Measurements from ENCODE around the gene CENPU.
"Not testable (repeated sequence)": the region's sequence is repeated elsewhere in the genome, so short reads cannot be mapped to it uniquely, and the experiment has no call there.

The CENPU gene

GRCh38 chr4:184668511-184669114 lies 65.3 kb downstream of the CENPU start:
- H3K9me3 Mint-ChIP-seq, result no peaks in the 10 kb centered on the region
- peaks cover 29% of the 10 kb centered on the region for H3K4me1 Mint-ChIP-seq
- DNase-seq (ENCODE audit: low spot score in 2 of 2), result no peak
- no peaks in the 10 kb centered on the region for H3K27me3 Mint-ChIP-seq
- H3K27ac Mint-ChIP-seq (ENCODE audit: low read depth), result peak overlapping the region; percentile 93
- ATAC-seq (replicated peaks; ENCODE audit: extremely low read depth, poor library complexity, severe bottlenecking), result peak; percentile 85
- peak overlapping the region; percentile 36 for H3K4me3 Mint-ChIP-seq
- peaks cover 13% of the 10 kb centered on the region for H3K36me3 Mint-ChIP-seq (ENCODE audit: insufficient read depth)

DNA sequence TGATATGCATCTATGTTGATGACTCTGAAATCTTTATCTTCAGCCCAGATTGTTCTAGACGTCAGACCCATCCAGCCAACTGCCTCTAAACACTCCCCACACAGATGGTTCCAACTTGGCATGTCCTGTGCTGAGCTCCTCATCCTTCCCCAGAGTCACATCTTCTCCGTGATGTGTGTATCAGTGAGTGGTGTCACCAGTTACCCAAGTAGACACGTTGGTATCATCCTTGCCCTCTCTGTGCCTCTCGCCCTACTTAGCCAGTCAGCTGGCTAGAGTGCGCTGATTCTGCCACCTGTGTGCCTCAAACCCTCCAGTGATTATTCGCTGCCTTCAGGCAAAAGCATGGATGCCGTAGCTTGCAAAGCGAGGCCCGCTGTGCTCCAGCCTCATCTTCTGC lies 65.8 kb downstream of the CENPU start:
- H3K4me1 Mint-ChIP-seq, result peaks cover 29% of the 10 kb centered on the region
- no peaks in the 10 kb centered on the region for H3K9me3 Mint-ChIP-seq
- ATAC-seq (replicated peaks; ENCODE audit: extremely low read depth, poor library complexity, severe bottlenecking), result peak; percentile 25
- no peaks in the 10 kb centered on the region for H3K27me3 Mint-ChIP-seq
- DNase-seq (ENCODE audit: low spot score in 2 of 2), result no peak
- peak overlapping the region; percentile 93 for H3K27ac Mint-ChIP-seq (ENCODE audit: low read depth)
- H3K36me3 Mint-ChIP-seq (ENCODE audit: insufficient read depth), result peaks cover 10% of the 10 kb centered on the region
- H3K4me3 Mint-ChIP-seq, result peak overlapping the region; percentile 36

GRCh38 chr4:184666670-184667069 lies 67.2 kb downstream of the CENPU start:
- H3K36me3 Mint-ChIP-seq (ENCODE audit: insufficient read depth), result peaks cover 6% of the 10 kb centered on the region
- no peak overlapping the region for H3K27ac Mint-ChIP-seq (ENCODE audit: low read depth)
- H3K9me3 Mint-ChIP-seq, result no peaks in the 10 kb centered on the region
- ATAC-seq (replicated peaks; ENCODE audit: extremely low read depth, poor library complexity, severe bottlenecking) (no peak), DNase-seq (ENCODE audit: low spot score in 2 of 2) (no peak)
- H3K4me1 Mint-ChIP-seq, result peaks cover 29% of the 10 kb centered on the region
- H3K27me3 Mint-ChIP-seq, result no peaks in the 10 kb centered on the region
- H3K4me3 Mint-ChIP-seq, result no peak overlapping the region

GRCh38 chr4:184664445-184665210 lies 69.3 kb downstream of the CENPU start:
- peaks cover 10% of the 10 kb centered on the region for H3K36me3 Mint-ChIP-seq (ENCODE audit: insufficient read depth)

GRCh38 chr4:184662236-184662635 lies 71.7 kb downstream of the CENPU start:
- H3K9me3 Mint-ChIP-seq, result no peaks in the 10 kb centered on the region
- no peak overlapping the region for H3K27ac Mint-ChIP-seq (ENCODE audit: low read depth)
- H3K27me3 Mint-ChIP-seq, result no peaks in the 10 kb centered on the region

More at GRCh38 chr4:184664445-184665210, 69.3 kb downstream of the CENPU start:
- DNase-seq (ENCODE audit: low spot score in 2 of 2) (no peak), ATAC-seq (replicated peaks; ENCODE audit: extremely low read depth, poor library complexity, severe bottlenecking) (no peak)
- H3K4me1 Mint-ChIP-seq, result peaks cover 23% of the 10 kb centered on the region
- no peaks in the 10 kb centered on the region for H3K27me3 Mint-ChIP-seq
- H3K9me3 Mint-ChIP-seq, result no peaks in the 10 kb centered on the region
- H3K4me3 Mint-ChIP-seq, result no peak overlapping the region
- no peak overlapping the region for H3K27ac Mint-ChIP-seq (ENCODE audit: low read depth)

DNA sequence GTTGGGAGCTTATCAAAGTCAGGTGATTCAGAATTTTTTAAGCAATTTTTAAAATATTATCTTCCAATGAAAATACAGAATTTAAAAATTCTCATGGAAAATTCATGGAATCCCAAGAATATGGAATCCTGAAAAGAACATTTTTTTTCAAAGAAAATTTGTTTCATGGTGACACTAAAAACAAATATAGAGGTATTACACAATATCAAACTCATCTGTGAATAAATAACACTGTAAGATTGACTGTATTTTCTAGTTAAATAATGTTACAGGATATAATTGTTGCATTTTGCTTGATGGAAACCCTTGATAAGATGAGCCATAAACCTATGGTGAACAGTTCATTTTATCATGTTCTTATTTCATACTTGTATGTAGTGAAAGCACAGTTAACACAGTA lies 72.9 kb downstream of the CENPU start:
- Mint-ChIP-seq H3K27ac (ENCODE audit: low read depth) (no peak overlapping the region), H3K4me3 (no peak overlapping the region), H3K9me3 (no peaks in the 10 kb centered on the region), H3K36me3 (ENCODE audit: insufficient read depth) (peaks cover 14% of the 10 kb centered on the region), H3K4me1 (no peaks in the 10 kb centered on the region), H3K27me3 (no peaks in the 10 kb centered on the region)
- ATAC-seq (replicated peaks; ENCODE audit: extremely low read depth, poor library complexity, severe bottlenecking), result no peak
- no peak for DNase-seq (ENCODE audit: low spot score in 2 of 2)

More at GRCh38 chr4:184662236-184662635, 71.7 kb downstream of the CENPU start:
- Mint-ChIP-seq H3K36me3 (ENCODE audit: insufficient read depth) (peaks cover 14% of the 10 kb centered on the region), H3K4me3 (no peak overlapping the region), H3K4me1 (no peaks in the 10 kb centered on the region)
- ATAC-seq (replicated peaks; ENCODE audit: extremely low read depth, poor library complexity, severe bottlenecking) (no peak), DNase-seq (ENCODE audit: low spot score in 2 of 2) (no peak)

GRCh38 chr4:184657820-184658219 lies 76.1 kb downstream of the CENPU start:
- not testable (repeated sequence) for H3K4me1 Mint-ChIP-seq; H3K9me3 Mint-ChIP-seq; DNase-seq (ENCODE audit: low spot score in 2 of 2); H3K4me3 Mint-ChIP-seq; H3K27me3 Mint-ChIP-seq; ATAC-seq (replicated peaks; ENCODE audit: extremely low read depth, poor library complexity, severe bottlenecking); H3K27ac Mint-ChIP-seq (ENCODE audit: low read depth)
- H3K36me3 Mint-ChIP-seq (ENCODE audit: insufficient read depth), result peaks cover 14% of the 10 kb centered on the region

DNA sequence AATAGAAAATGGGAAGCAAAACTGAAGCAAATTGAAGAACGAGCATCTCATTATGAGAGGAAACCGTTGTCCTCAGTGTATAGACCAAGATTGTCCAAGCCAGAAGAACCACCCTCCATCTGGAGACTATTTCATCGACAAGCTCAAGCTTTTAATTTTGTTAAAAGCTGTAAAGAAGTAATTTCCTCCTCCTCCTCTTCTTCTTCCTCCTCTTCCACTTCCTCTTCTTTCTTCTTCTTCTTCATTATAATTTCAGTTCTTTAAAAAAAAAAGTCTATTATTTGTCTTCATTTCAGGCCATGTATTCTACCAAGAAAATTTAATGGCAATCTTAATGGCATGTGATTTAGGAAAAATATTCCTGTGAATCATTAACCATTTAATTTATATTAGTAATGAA lies 76.8 kb downstream of the CENPU start:
- Mint-ChIP-seq H3K4me3 (no peak overlapping the region), H3K9me3 (no peaks in the 10 kb centered on the region), H3K27me3 (no peaks in the 10 kb centered on the region), H3K4me1 (peaks cover 8% of the 10 kb centered on the region), H3K27ac (ENCODE audit: low read depth) (no peak overlapping the region), H3K36me3 (ENCODE audit: insufficient read depth) (peaks cover 14% of the 10 kb centered on the region)
- ATAC-seq (replicated peaks; ENCODE audit: extremely low read depth, poor library complexity, severe bottlenecking) (no peak), DNase-seq (ENCODE audit: low spot score in 2 of 2) (no peak)

DNA sequence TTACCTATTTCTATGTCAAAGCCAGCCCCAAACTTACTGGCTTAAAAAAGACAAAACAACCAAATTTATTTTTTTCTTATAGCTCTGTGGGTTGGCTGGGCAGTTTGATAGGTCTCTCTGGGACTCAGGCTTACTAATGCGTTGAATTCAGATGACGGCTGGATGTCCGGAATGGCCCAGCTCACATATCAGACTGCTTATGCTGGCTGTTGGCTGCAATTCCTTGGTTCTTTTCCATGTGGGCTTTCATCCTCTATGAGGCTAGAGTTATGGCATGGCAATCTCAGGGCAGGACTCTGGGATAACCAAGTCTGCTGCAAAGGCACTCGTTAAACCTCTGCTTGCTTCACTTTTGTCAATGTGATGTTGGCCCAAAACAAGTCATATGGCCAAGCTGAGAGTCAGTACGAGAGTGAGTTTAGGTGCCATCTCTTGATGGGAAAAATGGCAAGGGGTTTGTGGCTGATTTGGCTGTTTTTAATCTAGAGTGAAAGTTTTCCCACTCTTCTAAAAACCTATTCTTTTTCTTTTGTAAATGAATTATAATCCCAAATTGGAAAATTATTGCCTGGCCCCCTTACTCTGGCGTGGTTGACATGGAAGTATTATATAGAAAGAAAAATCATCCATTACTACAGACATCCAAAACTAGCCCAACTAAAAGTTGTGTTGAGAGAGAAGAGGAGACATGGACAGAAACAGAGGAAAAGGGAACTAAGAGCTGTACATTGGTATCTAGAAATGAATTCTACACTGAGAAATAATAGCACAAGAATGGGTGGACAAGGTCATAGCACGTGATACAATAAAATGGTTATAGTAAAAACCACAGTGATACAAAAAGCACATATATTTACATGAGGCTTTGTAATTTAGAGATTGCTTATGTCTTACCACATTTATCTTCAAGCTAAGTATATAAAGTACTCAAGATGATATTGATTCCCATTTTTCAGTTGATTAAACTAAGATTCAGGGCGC lies 77.7 kb downstream of the CENPU start:
- Mint-ChIP-seq H3K4me1 (peaks cover 11% of the 10 kb centered on the region), H3K27ac (ENCODE audit: low read depth) (no peak overlapping the region), H3K9me3 (no peaks in the 10 kb centered on the region), H3K36me3 (ENCODE audit: insufficient read depth) (peaks cover 12% of the 10 kb centered on the region), H3K27me3 (no peaks in the 10 kb centered on the region), H3K4me3 (no peak overlapping the region)
- ATAC-seq (replicated peaks; ENCODE audit: extremely low read depth, poor library complexity, severe bottlenecking) (no peak), DNase-seq (ENCODE audit: low spot score in 2 of 2) (no peak)

DNA sequence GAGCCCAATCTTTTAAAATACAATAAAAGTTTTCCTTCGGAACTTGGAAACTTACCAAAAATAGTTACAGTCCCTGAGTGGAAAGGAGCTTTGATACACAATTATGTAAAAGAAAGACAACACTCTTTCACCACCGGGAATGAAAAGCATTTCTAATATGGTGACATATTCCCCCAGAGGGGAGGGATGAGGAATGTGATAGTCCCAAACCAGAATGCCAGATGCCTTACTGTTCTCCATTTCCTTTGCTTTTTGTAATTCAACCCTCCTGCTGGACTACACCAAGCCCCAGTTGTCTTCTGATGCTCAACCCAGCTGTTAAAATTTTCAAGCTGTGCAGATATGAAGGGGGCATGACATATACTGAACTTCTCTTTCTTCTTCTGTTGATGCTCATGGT lies 80.2 kb downstream of the CENPU start:
- no peak overlapping the region for H3K27ac Mint-ChIP-seq (ENCODE audit: low read depth)
- H3K36me3 Mint-ChIP-seq (ENCODE audit: insufficient read depth), result peaks cover 12% of the 10 kb centered on the region
- H3K4me1 Mint-ChIP-seq, result peaks cover 22% of the 10 kb centered on the region
- H3K4me3 Mint-ChIP-seq, result no peak overlapping the region
- ATAC-seq (replicated peaks; ENCODE audit: extremely low read depth, poor library complexity, severe bottlenecking) (no peak), DNase-seq (ENCODE audit: low spot score in 2 of 2) (no peak)
- no peaks in the 10 kb centered on the region for H3K9me3 Mint-ChIP-seq
- H3K27me3 Mint-ChIP-seq, result no peaks in the 10 kb centered on the region

- not testable (repeated sequence) for H3K4me3 Mint-ChIP-seq; H3K27ac Mint-ChIP-seq (ENCODE audit: low read depth); H3K9me3 Mint-ChIP-seq; DNase-seq (ENCODE audit: low spot score in 2 of 2); ATAC-seq (replicated peaks; ENCODE audit: extremely low read depth, poor library complexity, severe bottlenecking); H3K27me3 Mint-ChIP-seq
- Mint-ChIP-seq H3K36me3 (ENCODE audit: insufficient read depth) (peaks cover 17% of the 10 kb centered on the region), H3K4me1 (peaks cover 31% of the 10 kb centered on the region)
Observed at GRCh38 chr4:184652681-184653080, 81.2 kb downstream of the CENPU start.

GRCh38 chr4:184651899-184652298 lies 82.0 kb downstream of the CENPU start:
- Mint-ChIP-seq H3K4me1 (peaks cover 39% of the 10 kb centered on the region), H3K27me3 (no peaks in the 10 kb centered on the region), H3K27ac (ENCODE audit: low read depth) (no peak overlapping the region)

More at GRCh38 chr4:184651899-184652298, 82.0 kb downstream of the CENPU start:
- Mint-ChIP-seq H3K9me3 (no peaks in the 10 kb centered on the region), H3K36me3 (ENCODE audit: insufficient read depth) (peaks cover 18% of the 10 kb centered on the region), H3K4me3 (no peak overlapping the region)
- ATAC-seq (replicated peaks; ENCODE audit: extremely low read depth, poor library complexity, severe bottlenecking) (no peak), DNase-seq (ENCODE audit: low spot score in 2 of 2) (no peak)

Data from central memory CD8-positive, alpha-beta T cell (primary cell).